ENCODE measurements around the gene WWP2. TPM values are rescaled to one million over a fixed set of nuclear protein-coding genes. Genes with fewer than 3 reads are reported as not detected.

WWP2 gene
- total and polyA plus RNA-seq, 7 donors, result 12.2 to 26.0 (median 19.0) TPM

GRCh38 chr16:69861292-69862030 is 99.3 kb downstream of the WWP2 start:
- WGBS, 3 donors, result 24 to 29% (median 26%) methylated on average over 12 of the region's 12 CpGs
- intact Hi-C loops (cut with DNase I), result loop anchor here (2.0 to 5.0 kb wide), 2 partner anchors 63 to 66 kb away; no protein-coding TSS in a partner anchor
- H3K4me1 ChIP-seq, result peaks cover 18% of the 10 kb centered on the region
- no peaks in the 10 kb centered on the region for H3K9me3 ChIP-seq
- H3K27ac ChIP-seq, result peak overlapping the region; percentile 87
- TF ChIP-seq, protein P1, sequence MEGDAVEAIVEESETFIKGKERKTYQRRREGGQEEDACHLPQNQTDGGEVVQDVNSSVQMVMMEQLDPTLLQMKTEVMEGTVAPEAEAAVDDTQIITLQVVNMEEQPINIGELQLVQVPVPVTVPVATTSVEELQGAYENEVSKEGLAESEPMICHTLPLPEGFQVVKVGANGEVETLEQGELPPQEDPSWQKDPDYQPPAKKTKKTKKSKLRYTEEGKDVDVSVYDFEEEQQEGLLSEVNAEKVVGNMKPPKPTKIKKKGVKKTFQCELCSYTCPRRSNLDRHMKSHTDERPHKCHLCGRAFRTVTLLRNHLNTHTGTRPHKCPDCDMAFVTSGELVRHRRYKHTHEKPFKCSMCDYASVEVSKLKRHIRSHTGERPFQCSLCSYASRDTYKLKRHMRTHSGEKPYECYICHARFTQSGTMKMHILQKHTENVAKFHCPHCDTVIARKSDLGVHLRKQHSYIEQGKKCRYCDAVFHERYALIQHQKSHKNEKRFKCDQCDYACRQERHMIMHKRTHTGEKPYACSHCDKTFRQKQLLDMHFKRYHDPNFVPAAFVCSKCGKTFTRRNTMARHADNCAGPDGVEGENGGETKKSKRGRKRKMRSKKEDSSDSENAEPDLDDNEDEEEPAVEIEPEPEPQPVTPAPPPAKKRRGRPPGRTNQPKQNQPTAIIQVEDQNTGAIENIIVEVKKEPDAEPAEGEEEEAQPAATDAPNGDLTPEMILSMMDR (IDR thresholded peaks at IDR 0.05), result no peak
- no peaks in the 10 kb centered on the region for H3K27me3 ChIP-seq (ENCODE audit: insufficient read depth in 3 of 3, low read length in 2 of 3)
- peak in 1 of 2 donors; percentile 26 for DNase-seq
- H3K36me3 ChIP-seq (ENCODE audit: insufficient read depth in 1 of 2, low read depth in 1 of 2), result no peaks in the 10 kb centered on the region
- H3K4me3 ChIP-seq, result peak overlapping the region; percentile 52
- peak; percentile 88 to 95 (median 92) for ATAC-seq

GRCh38 chr16:69863401-69864281 is 101.5 kb downstream of the WWP2 start:
- 95 to 98% (median 95%) methylated on average over 16 of the region's 16 CpGs for WGBS, 3 donors

GRCh38 chr16:69865701-69866100 is 103.6 kb downstream of the WWP2 start:
- Histone ChIP-seq H3K27me3 (ENCODE audit: insufficient read depth in 3 of 3, low read length in 2 of 3) (no peaks in the 10 kb centered on the region), H3K4me1 (peaks cover 18% of the 10 kb centered on the region), H3K9me3 (no peaks in the 10 kb centered on the region), H3K4me3 (no peak overlapping the region), H3K36me3 (ENCODE audit: insufficient read depth in 1 of 2, low read depth in 1 of 2) (no peaks in the 10 kb centered on the region), H3K27ac (no peak overlapping the region)
- intact Hi-C loops (cut with DNase I), result no loop called here
- ATAC-seq (no peak), DNase-seq (no peak)
- TF ChIP-seq, protein P1 (IDR thresholded peaks at IDR 0.05), result no peak
- WGBS, 3 donors, result 80 to 83% (median 83%) methylated on average over 8 of the region's 8 CpGs

More at GRCh38 chr16:69863401-69864281, 101.5 kb downstream of the WWP2 start:
- Histone ChIP-seq H3K27me3 (ENCODE audit: insufficient read depth in 3 of 3, low read length in 2 of 3) (no peaks in the 10 kb centered on the region), H3K27ac (no peak overlapping the region), H3K4me3 (no peak overlapping the region), H3K36me3 (ENCODE audit: insufficient read depth in 1 of 2, low read depth in 1 of 2) (no peaks in the 10 kb centered on the region), H3K9me3 (no peaks in the 10 kb centered on the region), H3K4me1 (peaks cover 18% of the 10 kb centered on the region)
- DNase-seq (no peak), ATAC-seq (no peak)
- TF ChIP-seq, protein P1 (IDR thresholded peaks at IDR 0.05), result no peak
- intact Hi-C loops (cut with DNase I), result loop anchor here in 1 of 2 donors (5.0 kb wide), 1 partner anchor 64 kb away; no protein-coding TSS in a partner anchor

DNA sequence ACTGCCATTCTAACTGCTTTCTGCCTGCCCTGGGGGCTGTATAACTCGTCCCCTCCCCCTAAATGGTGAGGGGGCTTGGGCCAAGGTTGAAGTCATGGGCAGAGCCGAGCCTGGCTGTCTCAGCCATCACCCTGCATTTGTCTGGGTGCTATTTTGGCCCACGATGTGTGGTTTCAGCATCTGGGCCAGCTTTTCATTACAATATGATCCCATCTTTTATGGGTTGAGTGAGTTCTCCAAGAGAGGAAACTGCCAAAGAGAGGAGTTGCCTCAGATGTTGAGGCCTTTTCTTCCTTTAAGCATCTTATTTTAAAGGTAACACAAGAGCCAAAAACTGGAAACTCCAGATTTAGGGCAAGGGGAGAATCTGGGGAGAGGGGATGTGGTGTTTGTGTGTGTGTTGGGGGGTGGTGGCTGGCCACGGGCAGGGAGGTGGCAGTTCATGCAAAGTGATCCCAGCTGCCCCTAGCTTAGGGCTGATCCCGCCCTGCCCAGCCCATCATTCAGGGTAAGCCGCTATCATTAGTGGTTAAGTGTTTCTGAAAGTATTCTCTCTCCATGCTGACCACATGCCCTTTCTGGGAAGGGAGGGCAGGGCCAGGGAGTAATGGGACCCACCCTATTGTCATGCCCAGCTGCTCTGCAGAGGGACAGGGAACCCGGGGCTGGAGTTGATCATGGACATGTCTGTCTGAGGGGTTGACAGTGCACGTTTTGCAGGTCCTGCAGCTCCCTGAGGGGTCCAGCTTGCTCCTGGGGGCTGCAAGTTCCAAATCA is 105.8 kb downstream of the WWP2 start:
- TF ChIP-seq, protein P1 (IDR thresholded peaks at IDR 0.05), result no peak
- H3K9me3 ChIP-seq, result no peaks in the 10 kb centered on the region
- H3K4me3 ChIP-seq, result no peak overlapping the region
- H3K4me1 ChIP-seq, result no peaks in the 10 kb centered on the region
- WGBS, 3 donors, result 68 to 81% (median 70%) methylated on average over 8 of the region's 8 CpGs
- peaks cover 0 to 17% of the 10 kb centered on the region in 2 donors for H3K36me3 ChIP-seq (ENCODE audit: insufficient read depth in 1 of 2, low read depth in 1 of 2)
- no peak for DNase-seq
- no peak overlapping the region for H3K27ac ChIP-seq
- no peaks in the 10 kb centered on the region for H3K27me3 ChIP-seq (ENCODE audit: insufficient read depth in 3 of 3, low read length in 2 of 3)
- intact Hi-C loops (cut with DNase I), result no loop called here
- no peak for ATAC-seq

Measured in psoas muscle (tissue), 8 donors.